DMS53 (cell line): ENCODE measurements around the gene PNKD.
A peak's percentile ranks its signal among the peaks of the same experiment; 100 is the strongest.

ENCODE experiments used
- DNase-seq: peaks from one replicate; lab custom pipeline; 2025; lab: John Stamatoyannopoulos, UW

PNKD gene

DNA sequence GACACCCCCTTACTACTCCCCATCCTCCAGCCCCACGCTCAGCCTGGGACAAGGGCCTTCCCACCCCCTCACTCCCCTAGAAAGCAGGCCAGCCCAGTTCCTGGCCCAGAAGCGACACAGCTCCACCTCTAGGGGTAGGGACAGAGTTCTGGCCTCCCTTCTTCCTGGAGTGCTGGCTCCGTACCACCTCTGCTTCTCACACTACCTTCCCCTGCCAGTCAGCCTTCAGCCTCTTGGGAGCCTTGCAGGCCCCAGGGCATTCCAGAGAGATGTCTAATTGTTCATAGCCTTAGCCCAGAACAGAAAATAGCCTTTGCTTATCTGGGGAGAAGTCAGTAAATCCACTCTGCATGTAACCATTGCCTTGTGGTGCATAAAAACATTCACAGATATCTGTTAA lies 73.3 kb downstream of the PNKD start:
- DNase-seq: no peak

DNA sequence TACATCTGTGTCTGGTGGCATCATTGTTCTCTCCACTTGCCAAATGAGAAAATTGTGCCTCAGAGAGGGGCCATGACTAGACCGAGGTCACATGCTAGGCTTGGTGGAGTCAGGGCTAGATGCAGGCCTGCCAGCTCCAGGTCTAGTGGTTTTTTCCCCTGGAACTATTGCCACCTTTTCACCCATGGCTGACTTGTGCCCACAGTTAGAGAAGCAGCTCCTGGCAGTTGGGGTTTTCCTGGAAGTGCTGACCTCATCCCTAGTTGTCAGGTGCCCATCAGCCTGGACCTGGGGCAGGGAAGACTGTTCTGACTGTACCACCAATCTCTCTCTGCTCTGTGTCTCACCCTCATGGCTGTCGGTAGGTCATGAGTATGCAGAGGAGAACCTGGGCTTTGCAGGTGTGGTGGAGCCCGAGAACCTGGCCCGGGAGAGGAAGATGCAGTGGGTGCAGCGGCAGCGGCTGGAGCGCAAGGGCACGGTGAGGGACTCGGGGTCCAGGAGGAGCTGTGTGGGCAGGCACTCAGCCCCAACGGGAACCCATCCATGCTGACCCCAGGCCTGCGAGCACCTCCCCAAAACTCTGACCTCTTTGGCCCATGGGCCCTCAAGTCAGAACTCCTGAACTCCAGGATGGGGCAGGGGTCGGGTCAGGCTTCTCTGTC lies 73.9 kb downstream of the PNKD start:
- DNase-seq: peak; percentile 8

DNA sequence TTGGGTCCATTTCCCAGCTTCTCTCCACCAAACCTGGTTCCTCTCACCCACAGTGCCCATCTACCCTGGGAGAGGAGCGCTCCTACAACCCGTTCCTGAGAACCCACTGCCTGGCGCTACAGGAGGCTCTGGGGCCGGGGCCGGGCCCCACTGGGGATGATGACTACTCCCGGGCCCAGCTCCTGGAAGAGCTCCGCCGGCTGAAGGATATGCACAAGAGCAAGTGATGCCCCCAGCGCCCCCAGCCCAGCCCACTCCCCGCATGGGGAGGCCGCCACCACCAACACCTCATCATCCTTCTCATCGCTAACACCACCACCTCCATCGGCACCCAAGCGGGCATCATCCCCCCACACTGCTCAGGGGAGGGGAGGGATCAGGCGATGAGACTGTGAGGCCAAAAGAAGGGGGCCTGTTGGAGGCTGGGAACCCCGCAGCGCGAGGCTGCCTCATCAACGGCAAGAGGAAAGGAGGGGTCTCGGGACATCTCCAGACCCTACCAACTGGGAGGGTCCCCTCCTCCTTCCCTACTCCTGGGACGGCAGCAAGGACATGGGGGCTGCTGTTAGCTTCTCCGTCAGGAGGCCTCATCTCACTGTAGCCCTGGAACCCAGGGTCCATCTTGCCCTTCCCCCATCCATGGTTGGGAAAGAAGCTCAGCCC lies 74.6 kb downstream of the PNKD start:
- no peak for DNase-seq

DNA sequence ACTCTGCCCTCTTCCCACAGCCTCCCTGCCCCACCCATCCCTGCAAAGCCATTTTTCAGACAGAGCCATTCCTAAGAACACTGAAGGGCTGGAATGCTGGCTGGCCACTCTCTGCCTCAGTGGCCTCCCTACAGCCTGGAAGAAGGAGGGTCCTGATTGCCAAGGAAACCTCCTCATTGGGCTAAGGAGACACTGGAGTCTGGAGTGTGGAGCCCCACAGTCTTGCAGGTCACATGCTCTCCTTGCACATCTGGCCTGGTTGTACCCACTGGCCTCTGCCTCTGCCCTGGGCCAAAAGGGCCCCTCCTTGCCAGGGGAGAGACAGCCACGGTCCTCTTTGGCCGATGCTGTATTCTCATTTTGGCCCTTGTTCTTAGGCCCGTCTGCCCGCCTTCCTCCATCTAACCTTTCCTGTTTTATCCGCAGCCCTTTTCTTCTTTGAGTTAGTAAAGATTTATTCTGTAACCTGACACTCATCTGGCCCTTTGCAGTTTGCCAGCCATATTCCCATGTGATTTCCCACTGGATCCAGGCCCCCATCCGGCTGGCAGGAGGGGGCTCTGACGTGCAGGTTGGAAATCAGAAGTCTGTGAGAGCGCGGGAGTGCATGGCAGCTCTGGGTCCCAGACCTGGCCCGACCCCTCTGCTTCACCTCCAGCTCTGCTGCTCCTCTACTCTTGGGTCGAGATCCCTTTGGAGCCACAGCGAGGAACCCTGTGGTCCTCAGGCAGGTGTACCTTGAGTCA lies 75.3 kb downstream of the PNKD start:
- peak; percentile 20 for DNase-seq

DNA sequence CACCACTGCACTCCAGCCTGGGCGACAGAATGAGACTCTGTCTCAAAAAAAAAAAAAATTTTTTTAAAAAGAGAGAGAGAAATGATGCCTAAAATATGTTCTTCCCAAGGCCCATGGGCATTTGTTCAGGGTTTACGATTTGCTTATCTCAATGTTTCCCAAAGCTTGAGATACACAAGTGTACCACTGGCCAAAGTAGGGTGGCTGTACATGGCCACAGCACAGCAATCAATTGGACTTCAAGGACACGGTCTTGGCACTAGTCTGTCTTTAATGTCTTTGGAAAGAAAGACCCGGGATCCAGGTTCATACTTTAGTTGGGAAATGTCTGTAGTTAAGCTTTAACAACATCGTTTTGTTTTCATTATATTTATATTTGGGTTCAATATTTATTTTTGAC lies 76.9 kb downstream of the PNKD start:
- no peak for DNase-seq

DNA sequence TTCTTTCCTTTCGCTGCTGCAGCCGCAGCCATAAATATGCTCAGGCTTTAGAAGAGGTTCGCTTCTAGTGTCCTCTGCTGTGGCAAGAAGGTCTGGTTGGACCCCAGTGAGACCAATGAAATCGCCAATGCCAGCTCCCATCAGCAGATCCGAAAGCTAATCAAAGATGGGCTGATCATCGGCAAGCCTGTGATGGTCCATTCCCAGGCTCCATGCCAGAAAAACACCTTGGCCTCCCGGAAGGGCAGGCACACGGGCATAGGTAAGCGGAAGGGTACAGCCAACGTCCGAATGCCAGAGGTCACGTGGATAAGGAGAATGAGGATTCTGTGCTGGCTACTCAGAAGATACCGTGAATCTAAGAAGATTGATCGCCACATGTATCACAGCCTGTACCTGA lies 83.7 kb downstream of the PNKD start:
- no peak for DNase-seq

DNA sequence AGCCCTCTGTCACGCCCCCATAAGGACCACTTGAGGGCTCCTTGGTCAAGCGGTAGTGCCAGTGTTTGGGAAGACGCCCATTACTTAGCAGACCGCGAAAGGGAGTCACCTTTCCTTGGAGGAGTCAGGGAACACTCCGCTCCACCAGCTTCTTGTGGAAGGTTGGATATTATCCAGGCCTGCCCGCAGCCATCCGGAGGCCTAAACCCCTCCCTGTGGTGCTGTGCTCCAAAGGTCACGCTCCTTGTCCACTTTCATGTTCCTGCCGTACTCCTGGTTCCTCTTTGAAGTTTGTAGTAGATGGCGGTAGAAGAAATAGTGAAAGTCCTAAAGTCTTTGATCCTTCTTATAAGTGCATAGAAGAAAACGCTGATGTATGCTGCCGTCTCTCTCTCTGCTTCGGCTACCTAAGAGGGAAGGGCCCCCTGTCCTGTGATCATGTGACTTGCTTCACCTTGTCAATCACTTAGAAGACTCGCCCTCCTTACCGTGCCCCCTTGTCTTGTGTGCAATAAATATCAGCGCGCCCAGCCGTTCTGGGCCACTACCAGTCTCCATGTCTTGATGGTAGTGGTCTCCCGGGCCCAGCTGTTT lies 84.6 kb downstream of the PNKD start:
- DNase-seq: no peak

DNA sequence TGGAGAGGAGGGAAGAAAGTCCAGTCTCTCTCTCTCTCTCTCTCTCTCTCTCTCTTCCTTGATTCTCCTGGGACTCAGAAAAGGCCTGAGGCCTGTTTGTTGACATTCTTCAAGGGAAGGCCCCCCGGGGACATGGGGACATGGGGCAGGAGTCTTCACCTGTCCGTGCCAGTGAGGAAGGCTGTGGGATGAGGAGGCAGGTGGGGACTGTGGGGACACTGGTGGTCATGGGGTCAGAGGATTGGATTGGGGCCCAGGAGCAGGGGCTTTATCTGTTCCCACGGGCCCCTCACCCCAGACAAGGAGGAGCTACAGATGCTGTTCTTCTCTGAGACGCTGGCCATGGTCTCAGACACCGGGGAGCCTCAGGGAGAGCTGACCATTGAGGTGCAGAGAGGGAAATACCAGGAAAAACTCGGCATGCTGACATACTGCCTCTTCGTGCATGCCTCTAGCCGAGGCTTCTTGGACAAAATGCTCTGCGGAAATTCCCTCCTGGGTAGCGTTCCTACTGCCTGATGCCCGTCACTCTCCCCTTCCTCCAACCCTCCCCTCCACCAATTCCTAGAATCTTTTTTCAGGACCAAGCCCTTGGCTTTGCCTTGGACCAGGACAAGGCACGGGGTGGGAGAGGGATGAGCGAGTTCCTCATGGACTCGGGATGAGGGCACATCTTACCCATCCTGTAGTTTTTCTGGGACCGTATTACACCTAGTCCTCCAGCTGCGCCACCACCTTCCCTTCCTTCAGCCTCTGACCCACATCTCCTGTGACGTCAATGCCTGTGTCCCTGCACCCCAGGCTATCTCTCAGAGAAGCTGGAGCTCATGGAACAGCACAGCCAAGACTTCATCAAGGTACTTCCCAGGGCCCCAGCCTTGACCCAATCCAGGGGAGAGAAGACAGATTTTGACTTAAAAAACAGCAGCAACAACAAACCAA lies 87.2 kb downstream of the PNKD start:
- no peak for DNase-seq

DNA sequence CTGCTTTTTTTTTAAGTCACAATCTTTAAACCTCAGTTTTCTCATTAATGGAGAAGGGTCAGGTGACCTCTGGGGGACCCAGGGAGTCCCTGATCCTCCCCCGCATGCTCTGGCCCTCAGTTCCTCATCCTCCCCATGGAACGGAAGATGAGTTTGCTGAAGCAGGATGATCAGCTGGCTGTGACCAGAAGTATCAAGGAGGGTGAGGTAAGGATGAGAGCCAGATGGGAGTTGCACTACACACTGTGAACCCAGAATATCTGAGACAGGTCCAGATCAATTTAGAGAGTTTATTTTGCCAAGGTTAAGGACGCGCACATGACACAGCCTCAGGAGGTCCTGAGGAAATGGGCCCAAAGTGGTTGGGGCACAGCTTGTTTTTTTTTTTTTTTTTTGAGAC lies 90.1 kb downstream of the PNKD start:
- no peak for DNase-seq

DNA sequence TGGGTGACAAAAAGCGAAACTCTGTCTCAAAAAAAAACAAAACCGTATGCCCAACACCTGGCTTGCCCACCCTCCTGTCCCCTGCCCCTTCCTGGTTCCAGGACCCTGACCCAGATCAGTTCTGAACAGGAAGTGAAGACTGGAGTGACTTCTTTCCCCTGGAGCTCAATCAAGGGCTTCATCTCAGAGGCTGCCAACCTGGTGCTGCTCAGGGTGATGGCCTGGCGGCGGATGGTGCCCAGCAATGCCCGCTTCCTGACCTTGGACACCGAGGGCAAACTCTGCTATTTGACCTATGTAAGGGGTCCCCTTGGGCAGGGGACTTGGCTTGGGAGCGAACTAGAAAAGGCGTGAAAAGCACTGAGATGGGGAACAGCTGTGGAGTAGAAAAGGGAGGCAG lies 92.3 kb downstream of the PNKD start:
- no peak for DNase-seq

DNA sequence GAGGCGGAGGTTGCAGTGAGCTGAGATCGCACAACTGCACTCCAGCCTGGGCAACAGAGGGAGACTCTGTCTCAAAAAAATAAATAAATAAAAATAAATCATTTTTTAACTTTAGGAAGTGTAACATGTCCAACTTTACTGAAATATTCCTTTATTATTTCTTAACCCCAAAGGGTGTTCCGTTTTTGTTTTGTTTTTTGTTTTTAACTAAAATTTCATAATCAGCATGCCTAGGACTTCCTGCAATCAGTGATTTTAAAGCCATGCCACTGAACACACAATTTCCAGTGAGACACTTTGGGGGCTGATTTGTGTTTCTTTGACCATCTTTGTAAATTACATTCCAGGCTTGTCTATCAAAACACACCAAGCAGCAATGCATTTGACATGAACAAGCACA lies 93.4 kb downstream of the PNKD start:
- DNase-seq: no peak

DNA sequence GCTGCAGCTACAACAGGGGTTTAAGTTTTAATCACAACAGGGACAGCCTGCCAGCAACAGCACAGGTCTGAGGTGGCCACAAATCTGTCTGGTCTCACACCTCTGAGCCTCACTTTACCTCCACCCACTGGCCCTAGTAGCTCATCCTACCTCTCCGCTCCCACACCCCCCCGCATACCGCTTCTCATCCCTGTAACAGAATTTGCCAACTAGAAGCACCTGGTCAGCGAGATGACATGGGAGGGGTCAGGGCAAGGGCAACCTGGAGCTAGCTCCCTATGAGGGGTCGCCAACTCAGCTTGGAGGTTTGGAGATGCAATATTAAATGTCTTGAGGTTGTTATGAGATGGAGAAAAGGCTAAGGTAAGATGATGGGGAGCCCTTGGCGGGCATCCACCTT lies 93.9 kb downstream of the PNKD start:
- no peak for DNase-seq

DNA sequence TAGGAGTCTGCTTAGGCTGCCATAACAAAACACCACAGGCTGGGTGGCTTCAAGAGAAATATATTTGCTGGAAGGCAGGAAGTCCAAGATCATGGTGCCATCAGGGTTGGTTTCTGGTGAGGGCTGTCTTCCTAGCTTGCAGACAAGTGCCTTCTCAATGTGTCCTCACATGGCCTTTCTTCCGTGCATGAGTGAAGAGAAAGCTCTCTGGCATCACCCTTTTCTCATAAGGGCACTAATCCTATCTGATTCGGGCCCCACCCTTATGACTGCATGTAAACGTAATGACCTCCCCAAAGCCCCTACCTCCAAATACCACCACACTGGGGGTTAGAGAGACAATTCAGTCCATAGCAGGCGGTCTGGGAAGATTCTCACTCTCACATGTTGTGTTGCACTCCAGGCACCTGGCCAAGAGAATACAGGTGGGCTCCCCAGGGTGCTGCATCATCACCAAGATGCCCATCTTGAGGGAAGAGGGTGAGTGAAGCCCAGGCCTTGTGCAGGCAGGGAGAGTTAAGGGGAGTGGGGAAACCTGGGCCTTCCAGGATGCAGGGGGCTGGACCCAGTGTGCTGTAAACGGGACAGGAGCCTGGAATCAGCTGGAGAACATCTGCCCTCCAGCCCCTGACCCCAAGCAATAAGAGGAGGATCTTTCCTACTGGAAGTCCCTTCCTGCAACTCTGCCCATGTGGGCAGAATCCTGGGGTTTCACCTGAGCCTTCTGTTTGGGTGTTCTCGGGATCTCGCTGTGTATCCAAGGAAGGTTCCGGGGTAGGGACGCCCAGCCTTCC lies 96.5 kb downstream of the PNKD start:
- DNase-seq: peak; percentile 6

DNA sequence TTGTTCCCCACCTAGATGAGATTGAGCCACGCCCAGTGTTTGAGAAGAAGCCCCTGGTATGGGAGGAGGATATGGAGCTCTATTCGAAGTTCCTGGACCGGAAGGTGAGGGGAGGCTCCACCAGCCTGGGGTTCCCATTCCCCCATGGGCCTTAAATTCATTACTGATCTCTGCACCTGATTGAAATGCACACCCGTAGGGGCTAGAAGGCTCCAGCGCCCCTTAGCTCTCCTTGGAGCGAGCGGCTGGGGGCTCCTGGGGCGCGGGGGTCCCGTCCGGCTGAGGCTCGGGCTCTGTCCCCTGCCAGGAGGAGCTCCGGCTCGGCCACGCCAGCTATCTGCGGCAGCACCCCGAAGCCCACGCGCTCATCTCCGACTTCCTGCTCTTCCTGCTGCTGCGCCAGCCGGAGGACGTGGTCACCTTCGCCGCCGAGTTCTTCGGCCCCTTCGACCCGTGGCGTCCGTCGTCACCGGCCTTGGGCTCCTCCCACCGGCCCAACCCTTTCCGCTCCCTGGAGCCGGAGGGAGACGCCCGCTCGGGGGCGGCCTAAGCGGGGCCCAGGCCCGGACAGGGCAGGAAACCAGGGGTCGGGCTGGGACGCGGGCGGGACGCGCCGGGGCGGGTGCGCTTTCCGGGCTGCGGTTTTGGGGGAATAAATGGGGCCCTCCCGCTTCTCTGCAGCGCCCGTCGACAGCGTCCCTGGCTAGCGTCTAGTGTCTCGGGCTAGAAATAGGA lies 97.3 kb downstream of the PNKD start:
- DNase-seq: peak; percentile 81

DNA sequence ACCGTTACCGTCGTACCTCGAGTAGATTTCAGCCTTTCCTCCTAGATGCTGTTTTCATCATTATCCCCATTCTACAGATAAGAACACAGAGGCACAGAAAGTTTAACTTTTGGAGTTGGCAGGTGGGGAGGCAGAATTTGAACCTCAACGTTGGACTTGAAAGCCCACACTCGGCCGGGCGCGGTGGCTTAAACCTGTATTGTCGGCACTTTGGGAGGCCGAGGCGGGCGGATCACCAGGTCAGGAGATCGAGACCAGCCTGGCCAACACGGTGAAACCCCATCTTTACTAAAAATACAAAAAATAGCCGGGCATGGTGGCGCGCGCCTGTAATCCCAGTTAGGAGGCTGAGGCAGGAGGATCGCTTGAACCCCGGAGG lies 97.8 kb downstream of the PNKD start:
- DNase-seq: no peak

DNA sequence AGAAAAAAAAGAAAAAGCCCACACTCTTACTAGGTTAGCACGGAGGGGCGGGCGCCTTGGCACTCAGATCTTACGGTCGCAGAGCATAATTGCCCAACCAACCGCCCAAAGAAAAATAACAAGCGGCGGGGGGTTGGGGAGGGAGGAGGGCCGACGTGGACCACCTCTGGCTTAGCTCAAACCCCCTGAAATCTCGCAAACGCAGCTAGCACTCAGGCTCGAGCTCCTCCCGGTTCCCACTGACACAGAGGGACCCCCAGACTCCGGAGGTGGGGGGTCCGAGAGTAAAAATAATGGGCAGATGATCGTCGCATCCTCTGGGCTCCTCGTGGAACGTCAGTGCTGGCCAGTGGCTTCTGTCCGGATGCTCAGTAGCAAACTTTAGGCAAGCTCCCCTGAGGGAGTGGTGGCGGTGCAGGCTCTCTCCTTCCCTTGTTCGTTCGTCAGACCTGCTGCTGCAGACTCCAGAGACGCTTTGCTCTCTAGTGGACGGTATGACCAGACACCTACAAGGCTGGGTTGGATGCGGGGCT lies 98.4 kb downstream of the PNKD start:
- peak; percentile 86 for DNase-seq

DNA sequence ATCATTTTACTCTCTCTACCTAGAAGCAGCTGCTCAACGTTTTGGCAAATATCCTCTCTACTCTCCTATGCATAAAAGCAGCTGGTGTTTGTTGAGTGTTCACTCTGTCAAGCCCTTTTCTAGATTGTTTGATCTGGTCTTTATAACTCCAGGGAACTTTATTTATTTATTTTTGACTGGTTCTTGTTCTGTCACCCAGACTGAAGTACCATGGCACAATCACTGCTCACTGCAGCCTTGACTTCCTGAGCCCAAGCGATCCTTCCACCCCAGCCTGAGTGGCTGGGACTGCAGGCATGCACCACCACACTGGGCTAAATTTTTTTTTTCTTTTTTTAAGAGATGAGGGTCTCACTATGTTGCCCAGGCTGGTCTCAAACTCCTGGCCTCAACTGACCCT lies 99.0 kb downstream of the PNKD start:
- DNase-seq: peak; percentile 82

DNA sequence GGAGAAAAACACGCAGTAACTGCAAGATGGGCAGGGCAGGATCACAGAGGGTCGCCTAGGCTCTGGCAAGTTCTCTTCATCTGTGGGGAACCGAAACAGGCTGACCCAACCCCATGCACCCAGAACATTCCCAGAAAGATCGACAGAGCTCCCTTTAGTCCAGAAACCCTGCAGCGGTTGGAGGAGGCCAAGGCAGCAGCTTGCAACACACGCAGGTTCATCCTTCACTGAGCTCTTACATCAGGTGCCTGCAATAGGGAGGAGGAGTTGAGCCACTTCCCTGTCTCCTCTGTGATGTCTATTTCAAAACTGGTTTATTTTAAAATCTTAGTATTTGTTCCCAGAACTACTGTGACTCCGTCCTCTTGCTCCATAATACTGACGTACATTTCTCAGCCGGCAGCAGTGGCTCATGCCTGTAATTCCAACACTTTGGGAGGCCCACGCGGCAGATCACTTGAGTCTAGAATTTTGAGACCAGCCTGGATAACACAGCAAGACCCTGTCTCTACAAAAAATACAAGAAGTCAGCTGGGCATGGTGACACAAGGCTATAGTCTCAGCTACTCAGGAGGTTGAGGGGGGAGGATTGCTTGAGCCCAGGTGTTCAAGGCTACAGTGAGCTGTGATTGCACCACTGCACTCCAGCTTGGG lies 100.2 kb downstream of the PNKD start:
- peak; percentile 5 for DNase-seq

DNA sequence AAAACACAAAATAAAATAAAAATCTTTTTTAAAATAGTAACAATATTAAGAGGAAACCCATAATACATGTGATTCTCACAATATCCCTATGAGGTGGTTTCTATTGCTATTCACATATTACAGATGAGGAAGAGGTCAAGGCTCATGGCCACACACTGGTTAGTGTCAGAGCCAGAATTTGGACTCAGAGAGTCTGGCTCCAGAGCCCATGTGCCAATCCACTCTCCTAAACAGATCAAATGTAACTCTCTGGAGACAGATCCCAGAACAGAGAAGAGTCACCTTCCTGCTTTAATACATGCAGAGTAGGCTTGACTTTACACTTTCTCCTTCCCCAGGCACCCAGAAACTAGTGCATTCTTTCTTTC lies 101.6 kb downstream of the PNKD start:
- DNase-seq: no peak

DNA sequence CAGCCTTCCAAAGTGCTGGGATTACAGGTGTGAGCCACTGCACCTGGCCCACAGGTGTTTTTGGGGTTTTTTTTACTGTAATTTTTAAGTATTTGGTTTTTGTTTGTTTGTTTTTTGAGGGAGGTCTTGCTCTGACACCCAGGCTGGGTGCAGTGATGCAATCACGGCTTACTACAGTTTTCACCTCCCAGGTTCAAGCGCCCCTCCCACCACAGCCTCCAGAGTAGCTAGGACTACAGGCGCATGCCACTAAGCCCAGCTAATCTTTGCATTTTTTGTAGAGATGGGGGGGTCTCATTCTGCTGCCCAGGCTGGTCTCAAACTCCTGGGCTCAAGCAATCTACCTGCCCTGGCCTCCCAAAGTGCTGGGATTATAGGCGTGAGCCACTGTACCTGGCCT lies 104.5 kb downstream of the PNKD start:
- no peak for DNase-seq
